Cortex of kidney (tissue), 1 donor: ENCODE measurements around the gene MS4A6A.
"Not testable (repeated sequence)": the region's sequence is repeated elsewhere in the genome, so short reads cannot be mapped to it uniquely, and the experiment has no call there.

Source experiments
- DNase-seq: peaks from one replicate; lab custom pipeline; 2025; lab: John Stamatoyannopoulos, UW

The MS4A6A gene

DNA sequence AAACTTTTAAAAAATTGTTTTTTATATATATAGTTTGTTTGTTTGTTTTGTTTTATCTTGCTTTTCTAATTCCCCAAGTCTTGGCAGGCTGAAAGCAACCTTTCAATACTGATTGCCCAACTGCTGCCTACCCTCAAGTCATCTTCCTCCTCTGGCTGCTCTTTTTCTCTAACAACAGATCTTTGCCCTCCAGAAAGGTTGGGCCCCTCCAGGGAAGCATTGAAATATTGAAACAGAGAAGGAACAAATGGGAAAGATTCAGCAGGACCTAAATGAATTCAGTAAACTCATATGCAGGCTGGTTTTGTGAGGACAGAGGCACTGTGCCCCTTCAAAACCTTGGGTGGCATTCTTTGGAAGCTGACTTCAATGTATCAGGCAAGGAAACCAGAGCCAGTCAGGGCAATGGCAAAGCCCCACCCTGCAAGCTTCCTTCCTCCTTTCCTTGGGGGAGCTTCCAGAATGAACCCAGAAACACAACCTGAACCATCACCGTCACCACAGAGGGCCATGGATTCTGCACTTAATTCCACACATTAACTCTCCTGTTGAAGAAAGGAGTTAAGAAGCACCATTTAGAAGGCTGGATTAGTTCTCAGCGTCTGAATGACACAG is 815 bp upstream of the MS4A6A start:
- no peak for DNase-seq

DNA sequence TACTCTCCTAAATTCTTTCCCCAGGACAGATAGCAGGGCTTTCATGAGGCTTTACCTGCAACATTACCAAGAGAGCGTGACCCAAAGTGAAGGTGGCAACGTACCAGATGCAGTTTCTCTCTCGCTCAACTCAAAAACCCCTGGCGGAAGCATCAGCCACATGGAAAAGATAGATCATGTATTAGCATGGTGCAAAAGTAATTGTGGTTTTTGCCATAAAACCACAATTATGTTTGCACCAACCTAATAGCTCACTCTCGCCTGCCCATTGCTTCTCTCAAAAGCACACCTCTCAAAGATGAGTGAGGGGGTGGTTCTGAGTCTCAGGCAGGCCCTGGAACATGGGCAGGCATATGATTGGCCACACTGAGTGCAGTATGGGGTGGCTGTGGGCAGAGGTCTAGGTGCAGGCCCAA is 7.0 kb downstream of the MS4A6A start:
- no peak for DNase-seq

GRCh38 chr11:60172011-60172410 is 10.9 kb downstream of the MS4A6A start:
- no peak for DNase-seq

GRCh38 chr11:60170566-60170965 is 12.3 kb downstream of the MS4A6A start:
- DNase-seq: no peak

DNA sequence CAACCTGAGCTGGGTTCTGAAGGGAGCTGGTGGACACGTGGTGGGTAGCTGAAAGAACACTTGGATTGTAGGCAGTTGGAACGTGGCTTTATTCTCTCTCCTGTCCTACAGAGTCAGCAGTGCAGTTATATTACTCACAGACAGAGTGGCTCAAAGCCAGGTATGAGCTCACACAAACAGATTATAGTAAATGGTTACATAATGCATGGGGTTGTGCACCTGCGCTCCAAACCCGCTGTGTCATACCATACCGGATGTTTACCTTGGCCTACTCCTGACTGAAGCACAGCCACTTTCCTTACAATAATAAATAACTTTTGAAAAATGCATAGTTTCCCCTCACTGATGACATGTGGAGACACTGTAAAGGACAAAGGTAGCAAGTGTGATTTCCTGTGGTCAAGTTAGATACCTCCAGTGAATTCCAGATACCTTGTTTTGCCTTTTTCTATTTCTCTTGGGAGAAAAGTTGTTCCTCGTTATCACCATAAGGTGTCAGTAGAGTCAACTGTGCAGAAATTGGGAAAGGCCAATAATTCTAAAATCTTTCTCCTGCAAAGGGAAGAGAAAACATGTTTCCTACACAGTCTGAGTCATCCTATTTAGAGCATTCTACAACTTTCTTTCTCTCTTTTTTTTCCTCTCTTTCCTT is 13.5 kb downstream of the MS4A6A start:
- no peak for DNase-seq

- no peak for DNase-seq
Observed at GRCh38 chr11:60168306-60168705, 14.6 kb downstream of the MS4A6A start.

GRCh38 chr11:60165951-60166350 is 16.9 kb downstream of the MS4A6A start:
- DNase-seq: no peak

GRCh38 chr11:60165538-60165937 is 17.3 kb downstream of the MS4A6A start:
- DNase-seq: no peak

GRCh38 chr11:60164550-60165075 is 18.3 kb downstream of the MS4A6A start:
- DNase-seq: no peak

DNA sequence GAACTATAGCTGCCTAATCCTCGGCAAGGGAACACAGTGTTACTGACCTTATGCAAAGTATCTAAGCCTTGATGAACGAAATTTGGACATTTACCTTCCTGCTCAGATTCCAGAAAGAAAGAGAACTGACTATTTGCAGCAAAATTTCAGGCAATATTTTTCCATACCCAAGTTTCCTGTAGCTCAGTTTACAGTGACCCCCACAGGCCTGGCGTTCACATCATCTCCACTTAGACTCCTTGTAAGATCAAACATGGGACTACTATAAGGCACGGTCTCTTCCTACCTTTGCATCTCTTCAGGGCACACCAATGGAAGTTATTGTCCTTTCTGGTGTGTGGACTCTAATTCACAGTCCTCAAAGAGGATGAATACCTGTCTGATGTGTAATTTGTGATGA is 21.1 kb downstream of the MS4A6A start:
- no peak for DNase-seq

GRCh38 chr11:60161107-60161506 is 21.8 kb downstream of the MS4A6A start:
- no peak for DNase-seq

- no peak for DNase-seq
Observed at GRCh38 chr11:60159868-60160267, 23.0 kb downstream of the MS4A6A start.

DNA sequence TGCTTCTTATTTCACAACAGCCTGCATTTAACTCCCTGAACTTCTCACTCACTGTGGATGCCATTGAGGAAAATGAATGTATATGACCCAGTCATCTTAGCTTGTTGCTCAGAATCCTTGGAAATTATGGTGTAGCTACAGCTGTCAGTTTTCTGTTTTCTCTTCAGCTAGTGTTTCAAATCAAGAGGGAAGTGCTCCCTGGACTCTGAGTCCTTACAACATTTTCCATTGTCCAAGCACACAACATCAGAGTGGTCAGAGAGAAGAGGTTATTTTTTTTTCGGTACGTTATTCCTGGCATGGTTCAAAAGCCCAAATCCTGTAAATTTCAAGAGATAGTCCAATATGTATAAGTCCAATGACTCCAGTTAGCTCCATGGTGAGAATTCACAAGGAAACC is 23.6 kb downstream of the MS4A6A start:
- no peak for DNase-seq

- DNase-seq: no peak
Observed at GRCh38 chr11:60158636-60159035, 24.2 kb downstream of the MS4A6A start.

DNA sequence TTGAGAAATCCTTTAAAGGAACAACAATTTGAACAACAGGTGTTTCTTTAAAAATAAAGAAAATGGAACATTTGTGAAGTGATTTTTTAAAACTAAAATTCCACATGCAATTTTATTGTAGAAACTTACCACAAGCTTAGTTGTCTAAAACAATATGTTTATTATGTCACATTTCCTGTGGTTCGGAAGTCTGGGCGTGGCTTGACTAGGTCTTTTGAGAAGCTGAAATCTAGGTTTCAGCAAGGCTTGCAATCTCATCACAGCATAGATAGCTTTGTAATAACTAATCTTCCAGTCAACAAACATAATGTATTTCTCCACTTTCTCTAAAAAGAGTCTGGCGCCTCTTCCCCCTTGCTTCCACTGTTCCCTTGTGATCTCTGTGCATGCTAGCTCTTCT is 27.0 kb downstream of the MS4A6A start:
- DNase-seq: no peak

DNA sequence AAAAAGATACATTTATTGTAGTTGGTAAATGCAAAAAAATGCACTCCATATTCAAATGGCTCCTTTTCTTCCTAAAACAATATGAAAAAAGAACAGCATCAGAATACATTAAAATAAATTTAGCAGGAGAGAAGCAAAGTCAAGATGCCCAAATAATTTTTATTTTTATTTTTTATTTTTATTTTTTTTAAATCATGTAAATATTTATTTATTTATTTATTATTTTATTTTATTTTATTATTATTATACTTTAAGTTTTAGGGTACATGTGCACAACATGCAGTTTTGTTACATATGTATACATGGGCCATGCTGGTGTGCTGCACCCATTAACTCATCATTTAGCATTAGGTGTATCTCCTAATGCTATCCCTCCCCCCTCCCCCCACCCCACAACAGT is 30.2 kb downstream of the MS4A6A start:
- not testable (repeated sequence) for DNase-seq

DNA sequence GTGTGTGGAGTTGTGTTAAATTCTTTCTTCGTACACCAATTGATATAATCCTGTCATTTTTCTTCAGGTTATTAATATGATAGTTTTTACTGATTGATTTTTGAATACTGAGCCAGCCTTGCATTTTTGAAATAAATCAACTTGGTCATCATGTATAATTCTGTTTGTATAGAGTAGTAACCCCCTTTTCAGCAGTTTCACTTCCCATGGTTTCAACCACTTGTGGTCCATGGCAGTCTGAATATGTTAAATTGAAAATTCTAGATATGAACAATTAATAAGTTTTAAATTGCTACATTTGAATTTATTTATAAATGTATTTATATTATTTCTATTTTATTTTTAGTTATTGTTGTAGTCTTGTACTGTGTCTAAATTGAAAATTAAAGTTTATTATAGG is 32.6 kb downstream of the MS4A6A start:
- no peak for DNase-seq

DNA sequence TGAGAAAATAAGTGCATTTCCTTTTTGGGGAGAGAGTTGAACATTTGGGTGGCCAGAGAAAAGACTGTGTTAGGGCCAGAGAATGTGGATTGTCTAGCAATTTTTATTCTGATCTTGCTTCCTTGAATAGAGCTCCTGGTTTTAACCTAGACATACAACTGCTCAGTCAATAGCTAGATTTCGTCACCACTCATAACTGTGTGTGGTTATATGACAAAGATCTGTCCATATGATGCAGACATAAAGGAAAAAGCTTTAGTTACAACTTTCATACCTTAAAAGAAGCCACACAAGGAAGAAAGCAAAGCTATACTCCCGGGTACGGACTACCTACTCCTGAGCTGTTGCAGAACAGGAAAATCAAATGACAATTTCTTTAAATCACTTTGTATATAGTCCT is 37.2 kb downstream of the MS4A6A start:
- no peak for DNase-seq

DNA sequence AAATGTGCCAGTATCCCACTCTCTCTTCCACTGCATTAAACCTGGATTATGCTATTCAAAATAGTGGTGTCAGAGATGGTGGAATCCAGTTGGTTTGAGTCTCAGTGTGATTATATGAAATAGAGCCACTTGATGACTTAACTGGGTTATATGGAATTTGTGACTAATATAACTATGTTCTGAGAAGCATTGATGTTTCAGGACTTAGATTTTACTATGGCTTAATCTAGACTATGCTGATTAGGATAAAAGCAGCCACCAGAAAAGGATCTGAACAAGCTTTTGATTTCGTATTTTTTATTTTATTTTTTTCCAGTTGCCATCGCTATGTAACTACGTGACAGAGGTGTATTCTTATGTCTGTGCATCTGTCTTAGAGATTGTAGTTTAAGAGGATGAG is 39.1 kb downstream of the MS4A6A start:
- DNase-seq: no peak

GRCh38 chr11:60133917-60134316 is 49.0 kb downstream of the MS4A6A start:
- DNase-seq: no peak

DNA sequence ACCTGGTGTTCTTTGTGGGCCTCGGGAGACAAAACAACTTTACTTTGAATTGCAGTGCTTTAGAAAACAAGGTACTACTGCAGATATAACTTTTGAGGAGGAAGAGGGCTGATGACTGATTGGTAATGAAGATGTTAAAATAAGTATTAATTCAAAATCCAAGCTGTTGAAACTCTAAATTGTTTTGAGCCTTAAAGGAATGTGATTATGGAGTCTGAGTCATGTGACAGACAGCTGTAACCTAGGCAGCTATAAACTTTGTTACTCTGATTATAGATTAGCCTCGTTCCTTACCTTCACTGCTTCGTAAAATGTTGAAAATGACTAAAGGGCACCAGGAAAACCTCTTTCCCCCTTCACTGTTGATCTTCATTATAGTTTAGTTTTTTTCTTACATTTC is 51.0 kb downstream of the MS4A6A start:
- DNase-seq: no peak

DNA sequence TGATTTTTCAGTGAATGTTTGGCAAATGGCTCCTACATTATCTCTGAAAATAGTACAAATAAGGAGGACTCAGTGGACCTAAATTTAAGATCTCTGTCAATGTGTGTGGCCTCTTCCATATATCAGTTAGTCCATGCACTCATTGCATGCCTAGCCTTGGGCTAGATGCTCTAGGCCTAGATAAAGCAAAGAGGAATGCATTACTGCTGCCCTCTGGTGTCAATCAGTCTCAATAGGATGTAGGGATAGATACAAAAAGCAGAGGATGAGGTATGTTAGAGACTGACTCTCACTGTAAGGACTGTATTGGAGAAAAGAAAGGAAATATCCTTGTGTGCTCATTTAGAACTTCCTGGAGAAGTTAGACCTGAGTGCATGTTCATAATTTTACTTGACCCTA is 52.4 kb downstream of the MS4A6A start:
- DNase-seq: no peak

DNA sequence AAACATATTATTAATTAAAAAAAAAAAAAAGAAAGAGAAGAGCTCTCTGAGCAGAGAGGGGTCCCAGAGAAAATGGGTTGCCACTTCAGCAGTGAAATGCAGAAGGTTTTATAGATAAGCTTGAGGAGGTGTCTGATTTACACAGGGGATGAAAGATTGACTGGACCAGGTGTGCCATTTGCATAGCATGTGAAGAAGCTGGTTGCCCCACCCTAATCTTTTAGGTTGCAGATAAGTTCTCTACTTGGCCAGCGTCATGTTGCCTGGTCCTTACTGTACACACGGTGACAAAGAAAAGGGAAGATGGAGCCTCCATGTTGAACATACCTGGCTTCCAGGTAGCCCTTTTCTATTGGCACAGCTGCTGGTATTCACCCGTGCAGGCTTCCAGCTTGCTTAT is 53.0 kb downstream of the MS4A6A start:
- DNase-seq: no peak

DNA sequence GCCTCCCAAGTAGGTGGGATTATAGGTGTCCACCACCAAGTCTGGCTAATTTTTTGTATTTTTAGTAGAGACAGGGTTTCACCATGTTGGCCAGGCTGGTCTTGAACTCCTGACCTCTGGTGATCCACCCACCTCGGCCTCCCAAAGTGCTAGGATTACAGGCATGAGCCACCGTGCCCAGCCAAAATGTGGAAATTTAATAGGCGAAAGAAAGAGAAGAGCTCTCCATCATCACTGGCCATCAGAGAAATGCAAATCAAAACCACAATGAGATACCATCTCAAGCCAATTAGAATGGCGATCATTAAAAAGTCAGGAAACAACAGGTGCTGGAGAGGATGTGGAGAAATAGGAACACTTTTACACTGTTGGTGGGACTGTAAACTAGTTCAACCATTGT is 54.0 kb downstream of the MS4A6A start:
- DNase-seq: not testable (repeated sequence)
